Measurements from ENCODE around the gene MNAT1.

DNA sequence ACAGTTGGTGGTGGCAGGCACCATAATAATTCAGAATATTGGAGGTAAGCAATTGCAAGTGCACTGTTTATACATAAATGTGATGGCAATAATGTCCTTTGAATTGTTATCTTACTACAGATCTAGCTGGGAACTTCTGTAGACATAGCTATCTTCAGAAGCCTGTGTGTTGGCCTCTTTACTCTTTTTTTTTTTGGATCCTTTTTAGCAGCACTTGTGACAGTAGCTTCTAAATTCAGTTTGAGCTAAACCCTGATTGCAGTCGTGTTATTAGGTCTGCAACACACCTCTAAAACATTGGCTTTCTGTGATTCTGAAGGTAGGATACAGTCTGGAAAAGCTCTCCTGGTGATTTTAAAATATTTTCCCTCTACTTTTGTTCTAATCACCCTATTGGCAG, 285.0 kb downstream of the MNAT1 start:
- TF ChIP-seq POLR2A (IDR thresholded peaks at IDR 0.05; ENCODE audit: low read depth, low read length) (no peak), POLR2AphosphoS5 (IDR thresholded peaks at IDR 0.05; ENCODE audit: low read depth, low read length) (no peak), TAF1 (IDR thresholded peaks at IDR 0.05; ENCODE audit: borderline replicate concordance, low read depth, low read length) (no peak)
